GM21723 (cell line): ENCODE results near the gene MICAL2.

Experiments used
- ATAC-seq: cut with Tn5 transposase; IDR thresholded peaks from one replicate; pipeline ENCODE4 v1.9.1; 2021; ENCODE audit warnings: mild to moderate bottlenecking, moderate library complexity; ENCODE audit not compliant: unreplicated experiment

The MICAL2 gene

DNA sequence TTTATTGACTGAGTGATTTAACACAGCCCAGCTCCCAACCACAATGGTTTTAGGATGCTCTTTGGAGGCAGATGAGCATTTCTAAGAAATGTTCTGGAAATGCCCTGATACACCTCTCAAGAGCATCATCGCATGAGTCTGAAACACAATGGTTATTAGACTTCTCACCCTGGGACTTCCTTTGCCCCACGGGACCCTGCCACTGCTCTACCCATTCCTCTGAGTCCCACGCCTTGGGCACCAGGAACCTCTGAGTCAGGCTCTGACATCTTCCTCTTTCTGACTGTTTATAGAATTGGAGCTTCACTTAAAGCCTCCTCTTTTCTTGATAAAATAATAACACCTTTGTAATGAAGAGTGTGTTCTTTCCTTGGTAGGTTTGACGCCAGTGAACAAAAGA lies 181.4 kb downstream of the MICAL2 start:
- no peak for ATAC-seq

DNA sequence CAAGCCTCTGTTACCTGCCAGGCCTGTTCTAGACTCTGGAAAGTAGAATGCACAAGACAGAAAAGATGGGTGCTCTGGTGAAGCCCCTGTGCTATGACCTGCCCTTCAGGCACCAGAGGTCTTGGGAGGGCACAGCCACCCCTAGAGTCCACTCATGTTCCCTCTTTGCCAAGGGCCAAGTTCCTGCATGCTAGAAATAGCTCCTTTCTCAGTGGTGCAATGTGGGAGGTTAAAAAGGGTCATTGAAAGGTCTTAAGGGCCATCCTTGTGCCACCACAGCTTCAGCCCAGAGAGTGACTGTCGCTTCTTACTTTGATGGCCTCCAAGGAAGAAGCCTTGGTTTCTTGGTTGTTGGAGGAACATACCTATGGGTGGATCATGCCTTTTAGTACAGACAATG lies 182.4 kb downstream of the MICAL2 start:
- no peak for ATAC-seq

DNA sequence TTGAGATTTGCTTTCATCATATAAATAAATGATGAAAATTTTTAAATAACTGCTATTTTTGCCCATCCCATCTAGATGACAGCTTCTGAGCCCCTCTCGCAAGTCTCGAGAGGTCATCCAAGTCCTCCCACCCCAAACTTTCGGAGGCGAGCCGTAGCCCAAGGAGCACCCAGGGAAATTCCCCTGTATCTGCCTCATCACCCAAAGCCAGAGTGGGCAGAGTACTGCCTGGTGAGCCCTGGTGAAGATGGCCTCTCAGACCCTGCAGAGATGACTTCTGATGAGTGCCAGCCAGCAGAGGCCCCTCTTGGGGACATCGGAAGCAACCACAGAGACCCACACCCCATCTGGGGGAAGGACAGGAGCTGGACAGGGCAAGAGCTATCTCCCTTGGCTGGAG lies 183.1 kb downstream of the MICAL2 start:
- ATAC-seq = no peak

DNA sequence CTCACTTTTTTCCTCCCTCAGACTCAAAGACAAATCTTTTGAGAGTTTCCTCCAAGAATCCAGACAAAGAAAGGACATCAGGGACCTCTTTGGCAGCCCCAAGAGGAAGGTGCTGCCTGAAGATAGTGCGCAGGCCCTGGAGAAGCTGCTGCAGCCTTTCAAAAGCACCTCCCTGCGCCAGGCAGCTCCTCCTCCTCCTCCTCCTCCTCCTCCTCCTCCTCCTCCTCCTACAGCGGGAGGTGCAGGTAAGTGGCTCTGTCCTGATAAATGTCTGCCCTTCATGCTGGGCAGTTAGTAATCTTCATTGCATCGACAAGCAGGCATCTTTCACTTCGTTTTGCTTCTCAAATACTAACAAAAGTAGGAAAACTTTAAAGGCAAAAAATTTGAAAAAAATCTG lies 184.2 kb downstream of the MICAL2 start:
- ATAC-seq = no peak

DNA sequence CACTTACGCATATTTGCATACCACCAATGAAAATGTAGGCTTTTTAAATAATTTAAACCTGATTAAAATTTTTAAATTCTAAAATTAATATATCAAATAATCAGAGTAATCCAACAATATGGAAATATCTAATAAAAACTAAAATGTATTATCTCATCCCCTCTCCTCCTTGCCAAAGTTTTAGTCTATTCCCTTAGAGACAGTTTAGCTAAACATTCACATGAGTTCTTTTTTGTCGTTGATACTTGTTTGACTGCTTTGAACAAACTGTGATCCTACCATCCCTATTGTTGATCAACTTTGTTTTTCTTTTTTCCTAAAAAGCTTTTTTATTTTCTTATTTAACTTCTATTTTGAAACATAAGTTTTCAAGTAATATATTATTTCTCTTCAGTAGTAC lies 185.6 kb downstream of the MICAL2 start:
- ATAC-seq = no peak

DNA sequence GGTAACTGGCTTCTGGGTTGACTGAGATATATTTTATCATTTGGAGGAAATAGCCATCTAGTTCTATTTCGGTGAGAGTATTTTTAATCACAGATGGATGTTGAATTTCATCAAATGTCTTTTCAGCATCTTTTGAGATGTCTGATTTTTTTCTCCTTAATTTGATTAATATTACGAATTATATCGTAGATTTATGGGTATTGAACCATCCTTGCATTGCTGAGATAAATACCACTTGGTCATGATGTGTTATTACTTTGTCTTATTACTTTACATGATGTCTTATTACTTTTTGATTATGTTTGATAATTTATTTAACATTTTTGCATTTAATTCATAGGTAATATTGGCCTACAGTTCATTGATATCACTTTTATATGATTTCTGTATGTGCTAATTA lies 188.2 kb downstream of the MICAL2 start:
- no peak for ATAC-seq

DNA sequence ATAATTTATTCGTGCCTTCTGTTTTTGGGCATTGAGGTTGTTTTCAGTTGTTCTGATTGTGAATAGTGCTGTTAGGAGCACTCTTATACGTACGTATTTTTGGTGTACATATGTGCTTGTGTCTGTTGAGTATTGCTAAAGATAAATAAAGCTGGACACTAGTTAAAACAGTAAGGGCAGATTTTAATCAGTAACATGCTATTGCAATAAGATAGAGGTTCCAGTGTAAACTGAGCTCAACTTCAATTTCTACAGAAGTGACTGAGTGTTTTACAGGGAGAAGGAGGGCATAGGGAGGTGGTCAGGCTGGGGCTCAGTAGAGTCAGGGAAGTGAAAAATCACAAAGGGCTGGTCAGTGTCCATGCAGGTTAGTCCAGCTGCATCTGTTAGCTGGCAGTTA lies 191.0 kb downstream of the MICAL2 start:
- ATAC-seq = no peak

DNA sequence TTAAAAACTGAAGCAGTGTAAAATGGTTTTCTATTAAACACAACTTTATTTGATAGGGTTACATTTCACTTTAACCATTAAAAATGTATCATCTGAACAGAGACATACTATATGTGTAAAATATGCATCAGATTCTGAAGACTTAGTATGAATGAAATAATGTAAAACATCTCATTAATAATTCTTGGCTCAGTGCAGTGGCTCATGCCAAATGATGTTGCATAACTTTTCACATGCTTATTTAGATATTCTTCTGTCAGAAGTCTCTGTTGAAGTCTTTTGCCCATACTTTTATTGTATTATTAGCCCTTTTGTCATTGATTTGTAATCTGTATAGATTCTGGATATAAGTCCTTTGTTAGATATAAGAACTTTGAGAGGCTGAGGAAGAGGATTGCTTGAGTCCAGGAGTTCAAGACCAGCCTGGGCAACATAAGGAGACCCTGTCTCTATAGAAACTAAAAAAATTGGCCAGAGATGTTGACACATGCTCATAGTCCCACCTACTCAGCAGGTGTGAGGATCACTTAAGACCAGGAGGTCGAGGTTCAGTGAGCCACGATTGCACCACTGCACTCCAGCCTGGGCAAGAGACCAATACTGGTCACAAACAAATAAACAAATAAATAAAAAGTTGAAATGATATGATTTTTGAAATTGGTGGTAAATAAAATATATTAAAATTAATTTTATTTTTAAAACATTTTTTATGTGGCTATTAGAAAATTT lies 193.2 kb downstream of the MICAL2 start:
- no peak for ATAC-seq

DNA sequence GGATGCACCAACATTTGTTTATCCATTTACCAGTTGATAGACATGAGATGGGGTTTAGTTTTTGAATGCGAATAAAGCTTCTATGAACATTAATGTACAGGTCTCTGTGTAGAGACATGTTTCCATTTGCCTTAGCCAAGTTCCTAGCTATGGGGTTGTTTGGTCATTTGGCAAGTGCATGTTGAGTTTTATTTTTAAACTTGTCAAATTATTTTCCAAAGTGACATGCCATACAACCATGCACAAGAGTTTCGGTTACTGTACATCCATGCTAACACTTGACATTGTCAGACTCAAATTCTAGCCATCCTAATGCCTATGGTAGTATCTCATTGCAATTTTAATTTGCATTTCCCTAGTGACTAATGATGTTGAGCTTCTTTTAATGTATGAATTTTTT lies 196.4 kb downstream of the MICAL2 start:
- no peak for ATAC-seq

DNA sequence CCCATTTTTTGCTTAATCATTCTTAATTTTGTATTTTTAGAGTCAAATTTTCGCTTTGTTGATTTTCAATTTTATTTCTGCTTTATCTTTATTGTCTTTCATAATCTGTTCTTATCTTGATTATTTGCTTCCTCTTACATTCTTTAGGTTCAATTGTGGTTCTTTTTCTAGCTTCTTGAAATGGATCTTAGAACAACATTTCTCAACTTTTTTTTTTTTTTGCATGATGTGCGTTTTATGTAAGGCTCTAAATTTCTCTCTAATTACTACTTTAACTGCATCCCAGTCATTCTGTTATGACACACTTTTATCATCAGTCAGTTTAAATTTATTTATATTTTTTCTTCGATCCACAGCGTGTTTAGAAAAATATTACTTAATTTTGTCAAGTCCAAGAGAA lies 201.7 kb downstream of the MICAL2 start:
- no peak for ATAC-seq
